AG04450 (cell line): ENCODE measurements around the gene SCN1A. TPM values are rescaled to one million over a fixed set of nuclear protein-coding genes. Genes with fewer than 3 reads are reported as not detected.

Source experiments
- CTCF ChIA-PET: fragments of 300-600, 350-600 bp; formaldehyde crosslinking; extraction: SDS; loops from one replicate; lab custom pipeline; 2022; ENCODE audit warnings: antibody characterized with exemption, inconsistent platforms; lab: Charles Lee
- POLR2A ChIA-PET: fragments of 350-600 bp; formaldehyde crosslinking; extraction: SDS; loops from one replicate; lab custom pipeline; 2021; ENCODE audit warnings: antibody characterized with exemption, inconsistent platforms; lab: Yijun Ruan, JAX
- DNase-seq: peaks from one replicate; pipeline ENCODE4 v3.0.0-alpha.2; 2011; ENCODE audit warnings: low read depth, low spot score
- H3K27ac ChIP-seq: one replicate; pipeline ENCODE4 v1.5.1; 2012; ENCODE audit warnings: low read depth, low read length, control low read depth
- H3K27me3 ChIP-seq: one replicate; pipeline ENCODE4 v1.6.0; 2012; ENCODE audit warnings: low read length; ENCODE audit not compliant: control insufficient read depth, insufficient read depth
- H3K4me3 ChIP-seq: 2 replicates; pipeline ENCODE4 v1.5.1; 2011; ENCODE audit warnings: mild to moderate bottlenecking, low read depth, low read length, control low read depth
- H3K9me3 ChIP-seq: 2 replicates; pipeline ENCODE4 v1.5.1; 2012; ENCODE audit warnings: low read length; ENCODE audit not compliant: control insufficient read depth, insufficient read depth
- CTCF ChIP-seq: IDR thresholded peaks from 2 replicates; pipeline ENCODE4 v1.5.1; 2011; ENCODE audit warnings: low read depth, low read length, control low read depth, inconsistent platforms
- polyA plus RNA-seq: library from polyadenylated mRNA; depleted of rRNA; stranded (reverse); fragments of >200 nt; gene quantifications from 2 replicates; pipeline ENCODE4 v1.2.3, GENCODE V29; 2011

The SCN1A gene
- polyA plus RNA-seq, 1 experiment = not detected

- Histone ChIP-seq H3K27me3 (no peaks in the 10 kb centered on the region), H3K27ac (no peak overlapping the region), H3K9me3 (no peaks in the 10 kb centered on the region), H3K4me3 (no peak overlapping the region)
- no peak for DNase-seq
- POLR2A ChIA-PET = no interaction called here
- CTCF ChIA-PET = interaction anchor here (0.9 kb wide), 1 partner anchor 14 kb away, joined by 3 read pairs; no protein-coding TSS in a partner anchor
- TF ChIP-seq CTCF = no peak
Measured at GRCh38 chr2:166167449-166167848, 39.6 kb upstream of the SCN1A start.

- no peak for DNase-seq
- TF ChIP-seq CTCF = no peak
- ChIA-PET POLR2A (no interaction called here), CTCF (interaction anchor here (1.4 kb wide), 1 partner anchor 17 kb away, joined by 3 read pairs; no protein-coding TSS in a partner anchor)
- Histone ChIP-seq H3K27ac (no peak overlapping the region), H3K9me3 (no peaks in the 10 kb centered on the region), H3K27me3 (no peaks in the 10 kb centered on the region), H3K4me3 (no peak overlapping the region)
Measured at GRCh38 chr2:166163775-166164174, 36.0 kb upstream of the SCN1A start.

- H3K27ac ChIP-seq = no peak overlapping the region
- no peak overlapping the region for H3K4me3 ChIP-seq
- ChIA-PET CTCF (interaction anchor here (0.8 kb wide), 1 partner anchor 101 kb away, joined by 4 read pairs; no protein-coding TSS in a partner anchor), POLR2A (no interaction called here)
- no peaks in the 10 kb centered on the region for H3K27me3 ChIP-seq
- TF ChIP-seq CTCF = no peak
- no peaks in the 10 kb centered on the region for H3K9me3 ChIP-seq
- no peak for DNase-seq
Measured at GRCh38 chr2:166158546-166158945, 30.7 kb upstream of the SCN1A start.

GRCh38 chr2:166157578-166157977 lies 29.8 kb upstream of the SCN1A start:
- Histone ChIP-seq H3K27me3 (no peaks in the 10 kb centered on the region), H3K4me3 (no peak overlapping the region), H3K9me3 (no peaks in the 10 kb centered on the region), H3K27ac (no peak overlapping the region)
- no peak for DNase-seq
- ChIA-PET CTCF (interaction anchor here (1.4 kb wide), 1 partner anchor 359 kb away, joined by 6 read pairs; no protein-coding TSS in a partner anchor), POLR2A (interaction anchor here (0.7 kb wide), 1 partner anchor 90 kb away, joined by 5 read pairs; no protein-coding TSS in a partner anchor)
- no peak for TF ChIP-seq CTCF

- no peak for TF ChIP-seq CTCF
- H3K9me3 ChIP-seq = no peaks in the 10 kb centered on the region
- no peak for DNase-seq
- no peak overlapping the region for H3K4me3 ChIP-seq
- POLR2A ChIA-PET = interaction anchor here (0.7 kb wide), 1 partner anchor 90 kb away, joined by 5 read pairs; no protein-coding TSS in a partner anchor
- CTCF ChIA-PET = interaction anchor here (0.6 to 1.4 kb wide), 3 partner anchors 30 to 359 kb away, joined by 3 to 6 read pairs (median 5); no protein-coding TSS in a partner anchor
- no peaks in the 10 kb centered on the region for H3K27me3 ChIP-seq
- no peak overlapping the region for H3K27ac ChIP-seq
Measured at GRCh38 chr2:166156985-166157490, 29.2 kb upstream of the SCN1A start.
